Nephron (organoid): Measurements from ENCODE around the gene FBXL12.

ENCODE experiments used
- H3K27ac Mint-ChIP-seq, 3 experiments: 2 replicates each; pipeline ENCODE4 v1.8.0; 2020; ENCODE audit warnings: mixed read lengths in 3 of 3, mild to moderate bottlenecking in 2 of 3, moderate library complexity in 1 of 3
- H3K27me3 Mint-ChIP-seq: 2 replicates; pipeline ENCODE4 v1.8.0; 2021; ENCODE audit warnings: low read depth, mild to moderate bottlenecking, moderate library complexity, mixed read lengths
- H3K36me3 Mint-ChIP-seq: 2 replicates; pipeline ENCODE4 v1.8.0; 2020; ENCODE audit warnings: low read depth, mixed read lengths
- H3K4me1 Mint-ChIP-seq: 2 replicates; pipeline ENCODE4 v1.8.0; 2020; ENCODE audit warnings: mixed read lengths
- H3K4me3 Mint-ChIP-seq, 3 experiments: 2 replicates each; pipeline ENCODE4 v1.8.0; 2020; ENCODE audit warnings: mild to moderate bottlenecking in 3 of 3, mixed read lengths in 3 of 3, moderate library complexity in 2 of 3
- H3K9me3 Mint-ChIP-seq: 2 replicates; pipeline ENCODE4 v1.8.0; 2020; ENCODE audit warnings: mixed read lengths
- TF ChIP-seq, protein P1 (sequence below), 3 experiments: fragments of 200-600 bp; sonication (generic); IDR thresholded peaks; one replicate each; pipeline ENCODE4 v1.5.0; 2021; ENCODE audit warnings: antibody characterized with exemption in 3 of 3; ENCODE audit not compliant: unreplicated experiment in 3 of 3

The FBXL12 gene

DNA sequence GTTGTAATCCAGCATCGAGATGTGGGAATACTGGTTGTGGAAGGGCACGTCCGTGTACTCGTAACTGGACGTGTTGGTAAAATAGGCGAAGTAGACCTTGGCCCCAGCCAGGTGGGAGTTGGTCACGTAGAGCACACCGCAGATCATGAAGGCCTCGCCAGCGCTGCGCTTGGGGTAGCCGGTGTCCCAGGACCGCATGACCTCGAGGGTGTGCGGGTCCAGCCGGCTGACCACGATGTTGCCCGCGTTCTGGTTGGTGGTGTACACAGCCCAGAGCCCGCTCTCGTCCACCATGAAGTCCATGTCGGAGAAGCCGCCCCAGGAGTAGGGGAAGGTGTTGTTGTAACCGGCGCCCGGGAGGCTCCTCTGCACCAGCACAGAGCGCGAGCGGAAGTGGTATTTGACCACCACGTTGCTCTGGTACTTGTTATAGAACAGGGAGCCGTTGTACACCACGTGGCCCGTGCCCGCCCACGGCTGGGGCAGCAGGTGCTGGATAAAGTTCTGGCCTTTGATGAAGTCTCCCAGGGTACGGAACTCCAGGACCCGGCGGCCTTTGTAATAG is 35.5 kb upstream of the FBXL12 start:
- peaks cover 57% of the 10 kb centered on the region for H3K36me3 Mint-ChIP-seq
- no peaks in the 10 kb centered on the region for H3K27me3 Mint-ChIP-seq
- H3K9me3 Mint-ChIP-seq: no peaks in the 10 kb centered on the region
- peaks cover 26% of the 10 kb centered on the region for H3K4me1 Mint-ChIP-seq
- TF ChIP-seq, protein P1, sequence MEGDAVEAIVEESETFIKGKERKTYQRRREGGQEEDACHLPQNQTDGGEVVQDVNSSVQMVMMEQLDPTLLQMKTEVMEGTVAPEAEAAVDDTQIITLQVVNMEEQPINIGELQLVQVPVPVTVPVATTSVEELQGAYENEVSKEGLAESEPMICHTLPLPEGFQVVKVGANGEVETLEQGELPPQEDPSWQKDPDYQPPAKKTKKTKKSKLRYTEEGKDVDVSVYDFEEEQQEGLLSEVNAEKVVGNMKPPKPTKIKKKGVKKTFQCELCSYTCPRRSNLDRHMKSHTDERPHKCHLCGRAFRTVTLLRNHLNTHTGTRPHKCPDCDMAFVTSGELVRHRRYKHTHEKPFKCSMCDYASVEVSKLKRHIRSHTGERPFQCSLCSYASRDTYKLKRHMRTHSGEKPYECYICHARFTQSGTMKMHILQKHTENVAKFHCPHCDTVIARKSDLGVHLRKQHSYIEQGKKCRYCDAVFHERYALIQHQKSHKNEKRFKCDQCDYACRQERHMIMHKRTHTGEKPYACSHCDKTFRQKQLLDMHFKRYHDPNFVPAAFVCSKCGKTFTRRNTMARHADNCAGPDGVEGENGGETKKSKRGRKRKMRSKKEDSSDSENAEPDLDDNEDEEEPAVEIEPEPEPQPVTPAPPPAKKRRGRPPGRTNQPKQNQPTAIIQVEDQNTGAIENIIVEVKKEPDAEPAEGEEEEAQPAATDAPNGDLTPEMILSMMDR (IDR thresholded peaks at IDR 0.05; ENCODE audit: unreplicated experiment in 3 of 3): no peak
- no peak overlapping the region for H3K27ac Mint-ChIP-seq
- no peak overlapping the region for H3K4me3 Mint-ChIP-seq

DNA sequence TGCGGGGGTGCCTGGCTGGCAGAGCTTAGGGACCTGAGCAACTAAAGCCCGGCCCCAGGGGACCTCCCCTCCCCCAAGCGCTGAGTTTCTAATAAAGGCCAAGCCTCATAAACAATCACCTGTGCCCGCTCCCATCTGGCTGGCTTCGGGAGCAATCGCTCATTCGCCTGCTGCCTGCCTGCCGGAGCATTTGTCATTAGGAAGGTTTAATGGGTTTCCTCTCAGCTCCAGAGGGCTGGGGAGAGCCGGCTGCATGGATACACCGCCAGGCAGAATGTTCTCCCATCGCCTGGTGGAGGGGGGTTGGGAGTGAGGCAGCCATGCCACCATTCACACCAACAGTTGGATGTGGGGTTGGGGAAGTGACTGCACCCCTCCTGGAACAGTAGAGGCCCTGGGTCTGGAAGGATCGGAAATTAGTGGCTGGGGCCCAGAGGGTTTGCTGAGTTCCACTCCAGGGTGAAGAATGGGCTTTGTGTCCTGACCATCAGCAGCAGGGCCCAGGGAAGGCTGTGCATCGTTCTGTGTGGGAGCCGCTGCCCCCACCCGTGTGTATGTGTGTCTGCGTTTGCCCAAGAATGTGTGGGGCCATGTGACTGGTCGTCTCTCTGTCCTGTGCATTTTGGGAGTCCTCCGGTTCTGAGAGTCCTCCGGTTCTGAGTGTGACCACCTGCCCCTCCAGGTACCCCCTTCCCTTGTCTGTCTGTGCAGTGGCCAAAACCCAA is 31.5 kb upstream of the FBXL12 start:
- Mint-ChIP-seq H3K27me3 (no peaks in the 10 kb centered on the region), H3K27ac (peak overlapping the region in 2 of 3 experiments; percentile 57 to 78), H3K36me3 (peaks cover 29% of the 10 kb centered on the region), H3K4me3 (peak overlapping the region in 2 of 3 experiments; percentile 29), H3K9me3 (no peaks in the 10 kb centered on the region), H3K4me1 (peaks cover 26% of the 10 kb centered on the region)
- TF ChIP-seq, protein P1 (IDR thresholded peaks at IDR 0.05; ENCODE audit: unreplicated experiment in 3 of 3): no peak

DNA sequence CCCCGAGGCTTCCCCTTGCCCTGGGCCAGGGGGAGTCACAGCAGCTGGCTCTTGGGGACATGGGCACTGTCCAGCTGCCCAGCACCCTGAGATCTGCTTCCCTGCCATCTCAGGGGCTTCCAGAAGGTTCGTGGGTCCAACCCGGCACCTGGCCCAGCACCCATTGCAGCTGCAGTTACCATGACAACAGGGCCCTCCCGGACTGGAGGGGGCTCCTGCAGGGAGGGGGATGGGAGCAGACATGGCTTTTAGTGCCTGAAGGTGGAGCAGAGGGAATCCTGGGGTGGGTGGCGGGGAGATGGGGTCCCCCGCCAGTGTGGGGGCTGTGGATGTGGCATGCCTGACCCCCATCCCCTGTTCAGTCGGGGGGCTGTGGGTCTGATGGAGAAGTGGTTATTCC is 30.9 kb upstream of the FBXL12 start:
- Mint-ChIP-seq H3K4me1 (peaks cover 26% of the 10 kb centered on the region), H3K36me3 (peaks cover 35% of the 10 kb centered on the region), H3K27ac (no peak overlapping the region), H3K27me3 (no peaks in the 10 kb centered on the region), H3K9me3 (no peaks in the 10 kb centered on the region), H3K4me3 (no peak overlapping the region)
- TF ChIP-seq, protein P1 (IDR thresholded peaks at IDR 0.05; ENCODE audit: unreplicated experiment in 3 of 3): no peak

DNA sequence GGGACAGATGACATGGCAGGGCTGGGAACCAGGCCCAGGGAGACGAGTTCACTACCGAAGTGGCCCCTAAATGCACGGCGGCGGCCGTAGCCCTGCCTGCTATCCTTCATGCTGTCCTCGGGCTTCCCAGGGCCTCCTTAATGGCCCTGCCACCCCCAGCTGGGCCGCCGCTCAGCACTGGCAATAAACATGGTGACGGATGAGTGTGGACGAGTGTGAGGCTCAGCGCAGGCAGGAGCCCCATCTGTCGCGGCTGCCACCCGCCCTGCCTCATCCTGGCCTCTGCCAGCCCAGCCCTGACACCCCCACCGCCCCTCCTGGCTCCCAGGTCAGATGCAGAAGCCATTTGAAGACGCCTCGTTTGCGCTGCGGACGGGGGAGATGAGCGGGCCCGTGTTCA is 29.9 kb upstream of the FBXL12 start:
- Mint-ChIP-seq H3K4me3 (no peak overlapping the region), H3K27me3 (no peaks in the 10 kb centered on the region), H3K36me3 (peaks cover 38% of the 10 kb centered on the region), H3K27ac (no peak overlapping the region), H3K4me1 (peaks cover 26% of the 10 kb centered on the region), H3K9me3 (no peaks in the 10 kb centered on the region)
- TF ChIP-seq, protein P1 (IDR thresholded peaks at IDR 0.05; ENCODE audit: unreplicated experiment in 3 of 3): no peak

DNA sequence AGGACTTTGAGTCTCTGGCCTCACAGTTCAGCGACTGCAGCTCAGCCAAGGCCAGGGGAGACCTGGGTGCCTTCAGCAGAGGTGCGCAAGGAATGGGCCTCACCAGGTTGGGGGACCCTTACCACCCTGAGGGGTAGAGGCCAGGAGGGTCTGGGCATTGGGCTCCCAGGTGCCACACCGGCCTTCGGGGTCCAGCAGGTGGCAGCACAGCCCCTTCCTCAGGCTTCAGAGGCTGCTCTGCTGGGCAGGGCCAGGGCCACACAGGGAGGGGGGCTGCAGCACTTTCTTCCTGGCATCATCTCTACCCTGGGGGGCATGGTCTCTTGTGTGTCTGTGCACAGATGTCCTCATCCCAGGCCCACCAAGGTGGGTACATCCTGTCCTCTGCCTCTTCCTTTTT is 29.2 kb upstream of the FBXL12 start:
- Mint-ChIP-seq H3K27ac (no peak overlapping the region), H3K9me3 (no peaks in the 10 kb centered on the region), H3K4me1 (peaks cover 26% of the 10 kb centered on the region), H3K36me3 (peaks cover 38% of the 10 kb centered on the region), H3K27me3 (no peaks in the 10 kb centered on the region), H3K4me3 (no peak overlapping the region)
- TF ChIP-seq, protein P1 (IDR thresholded peaks at IDR 0.05; ENCODE audit: unreplicated experiment in 3 of 3): peak; percentile 48 to 54 (median 54)
